ENCODE results near the gene RAB31.

The RAB31 gene

GRCh38 chr18:9712130-9712577 lies 4.1 kb downstream of the RAB31 start:
- DNase-seq, result no peak

GRCh38 chr18:9712611-9713010 lies 4.5 kb downstream of the RAB31 start:
- no peak for DNase-seq

DNA sequence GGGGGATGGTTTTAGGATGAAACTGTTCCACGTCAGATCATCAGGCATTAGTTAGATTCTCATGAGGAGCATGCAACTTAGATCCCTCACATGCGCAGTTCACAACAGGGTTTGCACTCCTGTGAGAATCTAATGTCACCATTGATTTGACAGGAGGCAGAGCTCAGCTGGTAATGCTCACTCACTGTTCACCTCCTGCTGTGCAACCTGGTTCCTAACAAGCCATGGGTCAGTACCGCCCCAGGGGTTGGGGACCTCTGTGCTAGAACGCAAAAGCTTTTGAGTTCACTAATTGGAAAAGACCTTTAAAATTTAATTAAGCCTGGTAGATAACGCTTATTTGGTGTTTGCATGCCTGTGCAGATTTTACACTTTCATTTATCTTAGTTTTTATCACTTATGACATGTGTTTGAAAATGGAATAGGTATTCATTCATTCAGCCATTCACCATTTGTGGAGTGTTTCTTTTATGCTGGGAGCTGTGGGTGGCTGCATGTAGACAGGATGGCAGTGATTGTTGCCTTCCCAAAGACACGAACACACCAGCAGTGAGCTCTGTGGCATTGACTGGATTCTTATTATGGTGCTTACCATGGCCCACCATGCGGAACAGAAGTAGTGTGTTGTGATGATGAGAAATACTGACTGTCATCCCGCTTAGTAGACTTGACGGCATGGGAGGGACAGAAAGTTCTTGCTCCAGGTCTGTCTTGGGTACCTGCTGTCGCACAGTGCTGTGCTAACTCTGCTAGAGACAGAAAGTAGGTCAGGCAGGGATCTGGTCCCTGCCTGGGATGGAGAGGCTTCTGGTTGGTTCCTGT lies 6.4 kb downstream of the RAB31 start:
- DNase-seq, result no peak

- DNase-seq, result no peak
Measured at GRCh38 chr18:9715088-9715343, 6.9 kb downstream of the RAB31 start.

DNA sequence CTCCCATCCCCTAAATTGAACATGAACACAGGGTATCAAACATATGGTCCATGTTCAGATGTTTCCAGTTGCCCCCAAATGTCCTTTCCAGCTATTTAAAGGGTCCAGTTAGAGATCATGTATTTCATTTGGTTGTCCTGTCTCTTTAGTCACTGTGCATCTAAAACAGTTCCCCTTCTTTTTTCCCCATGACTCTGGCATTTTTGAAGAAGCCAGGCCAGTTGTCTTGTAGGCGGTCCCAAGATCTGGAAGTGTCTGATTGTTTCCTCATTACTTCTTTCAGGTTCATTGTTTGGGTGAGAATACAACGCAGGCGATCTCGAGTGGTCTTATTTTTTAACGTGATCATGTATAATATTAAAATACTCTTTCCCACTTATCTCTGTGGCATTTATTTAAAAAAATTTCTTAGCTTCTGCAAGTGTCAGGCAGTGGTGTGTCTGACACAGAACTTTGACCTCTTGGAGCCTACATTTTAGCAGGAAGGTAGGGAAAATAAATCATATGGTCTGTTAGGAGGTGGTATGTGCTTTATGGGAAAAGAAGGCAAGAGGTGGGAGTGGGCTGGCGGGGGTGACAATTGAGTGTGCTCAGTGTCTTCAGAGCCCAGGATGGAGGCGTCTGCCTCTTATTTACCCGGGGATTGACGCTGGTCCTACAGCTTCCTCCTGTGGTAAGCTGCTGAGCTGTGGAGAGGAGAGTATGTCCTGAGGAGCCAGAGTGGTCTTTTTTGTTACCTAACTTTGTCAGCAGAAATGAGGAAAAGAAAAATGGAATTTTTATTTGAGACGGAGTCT lies 8.1 kb downstream of the RAB31 start:
- DNase-seq, result no peak

GRCh38 chr18:9716780-9717563 lies 8.9 kb downstream of the RAB31 start:
- DNase-seq, result no peak

DNA sequence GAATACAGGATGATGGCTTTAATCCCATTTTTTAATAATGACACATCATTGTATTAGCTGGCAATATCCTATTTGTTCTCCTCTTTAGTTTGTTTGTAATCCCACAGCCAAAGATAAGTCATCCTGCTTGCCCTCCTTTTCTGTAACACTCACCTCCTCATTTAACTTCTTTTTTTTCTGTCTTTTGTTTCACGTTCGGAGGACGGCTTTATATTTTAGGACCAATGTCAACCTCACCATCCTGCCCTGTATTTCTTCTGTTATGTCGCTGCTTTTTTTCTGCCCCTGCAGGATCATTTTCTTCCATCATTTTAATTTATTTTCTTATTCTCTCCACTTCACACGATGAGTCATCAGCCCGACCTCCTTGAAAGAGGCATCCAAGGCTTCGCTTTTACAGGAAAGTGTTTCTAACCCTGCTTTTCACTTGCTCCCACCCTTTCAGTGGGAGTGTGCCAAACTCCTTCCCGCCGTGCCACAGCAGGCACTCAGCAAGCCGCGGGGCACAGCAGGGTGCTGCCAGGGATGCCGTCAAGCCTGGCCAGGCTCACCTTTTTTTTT lies 11.4 kb downstream of the RAB31 start:
- peak in 27 of 51 donors; percentile 4 to 71 (median 36) for DNase-seq

DNA sequence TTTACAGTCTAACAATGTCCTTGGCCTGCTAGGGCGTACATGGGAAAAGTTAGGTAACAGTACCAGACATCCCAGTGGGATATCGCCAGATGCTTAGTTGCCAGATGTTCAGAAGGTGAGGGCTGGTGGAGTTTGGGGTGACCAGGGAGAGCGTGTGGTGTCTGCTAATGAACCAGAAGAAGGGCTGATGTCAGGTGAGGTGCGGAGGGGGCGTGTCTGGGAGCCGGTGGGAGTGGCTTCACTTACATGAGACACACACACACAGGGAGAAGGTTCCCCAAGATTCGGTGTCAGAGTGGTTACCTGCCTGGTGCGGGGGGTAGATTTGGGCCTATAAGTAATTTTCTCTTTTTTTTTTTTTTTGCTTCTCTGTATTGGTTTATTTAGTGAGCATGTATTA lies 12.2 kb downstream of the RAB31 start:
- no peak for DNase-seq

DNA sequence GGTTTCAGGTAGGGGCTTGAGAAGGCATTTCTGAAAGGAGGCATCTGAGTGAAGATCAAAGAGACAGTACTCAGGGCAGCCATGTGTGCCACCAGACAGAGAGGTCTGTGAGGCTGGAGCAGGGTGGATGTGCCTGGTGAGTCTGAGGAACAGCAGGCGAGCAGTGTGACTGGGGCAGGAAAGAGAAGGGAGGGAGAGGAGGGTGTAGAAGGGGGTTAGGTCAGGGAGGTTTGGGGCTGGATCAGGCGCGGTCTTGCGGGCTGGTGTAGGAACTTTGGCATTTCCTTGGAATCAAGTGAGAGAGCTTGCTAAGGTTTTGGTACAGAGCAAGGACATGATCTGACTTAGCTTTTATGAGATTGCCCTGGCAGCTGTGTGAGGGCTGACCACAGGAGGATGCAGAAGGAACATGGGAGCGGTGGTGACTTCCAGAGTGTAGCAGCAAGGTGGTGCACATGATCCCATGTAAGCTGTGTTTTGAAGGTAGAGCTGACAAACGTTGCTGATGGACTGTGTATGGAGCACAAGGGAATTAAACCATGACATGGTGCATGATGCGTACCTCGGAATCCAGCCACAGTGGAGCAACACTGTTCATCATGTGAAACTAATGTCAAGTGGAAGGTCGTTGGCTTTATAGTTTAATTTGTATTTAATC lies 13.9 kb downstream of the RAB31 start:
- no peak for DNase-seq

GRCh38 chr18:9722691-9723090 lies 14.6 kb downstream of the RAB31 start:
- DNase-seq, result no peak

GRCh38 chr18:9724797-9725585 lies 16.9 kb downstream of the RAB31 start:
- DNase-seq, result no peak

GRCh38 chr18:9726175-9726574 lies 18.1 kb downstream of the RAB31 start:
- no peak for DNase-seq

DNA sequence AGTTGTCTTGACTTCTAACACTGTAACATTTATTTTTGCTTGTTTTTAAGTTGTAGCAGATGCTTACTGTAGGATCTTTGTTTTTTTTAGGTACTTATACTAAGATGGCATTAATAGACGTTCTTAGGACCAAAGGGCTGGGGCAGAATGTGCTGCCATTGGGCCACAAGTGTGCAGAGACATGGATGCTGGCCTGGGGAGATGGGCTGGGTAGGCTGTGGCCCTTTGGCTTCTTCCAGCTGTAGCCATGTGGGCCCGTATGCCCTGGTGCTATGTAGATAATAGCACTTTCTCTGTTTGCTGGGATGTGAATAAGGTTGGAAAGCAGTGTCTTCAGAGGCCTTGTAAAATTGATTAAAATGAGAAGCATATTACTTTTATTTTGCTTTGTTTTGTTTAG lies 18.8 kb downstream of the RAB31 start:
- no peak for DNase-seq

GRCh38 chr18:9730786-9731185 lies 22.7 kb downstream of the RAB31 start:
- DNase-seq, result no peak

DNA sequence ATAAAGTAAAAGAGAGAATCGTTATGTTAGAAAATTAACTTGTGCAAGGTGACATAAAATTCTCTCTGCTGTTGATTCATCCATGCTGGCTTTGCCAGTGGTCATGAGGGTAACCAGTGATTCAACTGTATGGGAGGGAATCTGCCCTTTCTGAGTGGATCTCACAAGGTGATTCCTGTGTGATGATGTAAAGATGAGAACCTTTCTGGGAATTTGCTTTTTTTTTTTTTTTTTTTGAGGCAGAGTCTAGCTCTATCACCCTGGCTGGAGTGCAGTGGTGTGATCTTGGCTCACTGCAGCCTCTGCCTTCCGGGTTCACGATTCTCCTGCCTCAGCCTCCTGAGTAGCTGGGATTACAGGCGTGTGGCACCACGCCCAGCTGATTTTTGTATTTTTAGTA lies 23.3 kb downstream of the RAB31 start:
- DNase-seq, result no peak

DNA sequence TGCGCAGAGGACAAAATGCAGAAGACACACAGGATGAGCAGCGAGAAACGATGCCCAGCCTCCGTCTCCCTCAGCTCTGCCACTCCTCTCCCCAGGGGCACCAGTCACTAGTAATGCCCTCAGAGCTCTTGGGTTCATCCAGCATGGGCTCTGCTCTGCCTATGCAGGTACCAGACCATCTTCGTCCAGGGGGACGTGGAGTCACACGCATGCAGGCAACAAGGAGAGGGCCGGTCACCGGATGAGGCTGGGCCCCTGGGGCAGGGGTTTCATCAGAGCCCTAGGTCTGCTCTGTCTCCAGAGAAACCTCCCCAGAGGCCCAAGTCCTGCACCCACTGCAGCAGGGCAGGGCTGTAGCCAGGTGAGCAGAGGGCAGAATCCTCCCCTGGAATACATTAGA lies 23.9 kb downstream of the RAB31 start:
- DNase-seq, result no peak

GRCh38 chr18:9734189-9734588 lies 26.1 kb downstream of the RAB31 start:
- no peak for DNase-seq

DNA sequence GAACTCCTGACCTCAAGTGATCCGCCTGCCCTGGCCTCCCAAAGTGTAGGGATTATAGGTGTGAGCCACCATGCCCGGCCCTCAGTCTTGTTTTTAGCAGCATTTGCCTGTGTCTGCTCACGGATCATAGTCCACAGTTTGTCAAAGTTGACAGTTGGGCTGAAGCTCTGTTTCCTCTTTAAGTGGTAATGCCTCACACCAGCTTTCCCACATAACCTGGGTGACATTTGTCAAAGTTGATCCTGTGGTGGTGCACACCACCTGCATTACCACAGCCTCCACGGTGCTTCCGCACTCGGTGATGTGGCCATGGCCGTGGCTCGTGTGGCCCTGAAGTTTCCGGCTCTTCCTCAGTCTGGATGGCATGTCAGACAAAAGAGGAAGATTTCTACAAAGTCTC lies 27.1 kb downstream of the RAB31 start:
- DNase-seq, result no peak

GRCh38 chr18:9735879-9736278 lies 27.8 kb downstream of the RAB31 start:
- no peak for DNase-seq

DNA sequence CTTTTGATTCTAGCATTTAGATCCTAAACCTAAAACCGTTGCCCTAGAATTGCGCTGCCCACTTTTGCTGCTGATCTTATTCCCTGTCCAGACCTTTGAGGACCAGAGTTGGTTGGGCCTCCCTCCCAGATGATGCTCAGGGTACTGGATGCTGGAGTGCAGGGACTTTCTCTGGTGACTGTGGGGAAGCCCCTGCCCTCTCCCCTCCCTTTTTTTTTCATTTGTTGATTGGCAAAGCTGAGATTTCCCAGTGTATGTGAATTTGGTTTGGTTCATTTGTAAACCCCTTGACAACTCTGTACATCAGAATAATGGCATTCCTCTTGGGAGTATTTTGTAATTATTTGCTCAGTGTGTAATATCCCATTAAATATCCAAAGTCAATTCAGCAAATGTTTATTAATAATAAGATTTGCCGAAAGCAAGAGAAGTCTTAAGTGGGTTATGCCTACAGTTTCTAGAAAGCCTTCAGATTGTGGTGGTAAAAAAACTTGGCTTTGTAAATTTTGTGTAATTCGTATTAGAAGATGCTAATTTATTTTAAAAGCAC lies 28.3 kb downstream of the RAB31 start:
- DNase-seq, result no peak
